GM12878 (cell line): ENCODE results near the gene ITGB5. TPM values are rescaled to one million over a fixed set of nuclear protein-coding genes. Genes with fewer than 3 reads are reported as not detected.
A peak's percentile ranks its signal among the peaks of the same experiment; 100 is the strongest.

Experiments
- ATAC-seq: fragments of 200-7000 bp; cut with Tn5 transposase; 3 replicates; pipeline ENCODE4 v1.9.1; 2020; ENCODE audit warnings: mild to moderate bottlenecking, moderate library complexity
- BruUV-seq: library from RNA; stranded (reverse); fragments of 400-500 nt; replicated peaks from 2 replicates; lab custom pipeline; 2021; lab: Mats Ljungman, UMichigan
- CTCF ChIA-PET: fragments of 300-600 bp; sonication (Branson Sonifier 250); formaldehyde crosslinking; extraction: SDS; loops from one replicate; lab custom pipeline; 2021; ENCODE audit warnings: inconsistent platforms; lab: Yijun Ruan, JAX
- POLR2A ChIA-PET: fragments of 350-600 bp; formaldehyde crosslinking; extraction: SDS; loops from one replicate; lab custom pipeline; 2021; ENCODE audit warnings: inconsistent platforms; lab: Charles Lee
- RAD21 ChIA-PET: fragments of 300-600 bp; sonication (Branson Sonifier 250); formaldehyde crosslinking; loops from one replicate; lab custom pipeline; 2023; ENCODE audit warnings: antibody characterized with exemption; ENCODE audit not compliant: unreplicated experiment; lab: Charles Lee
- SMC1A ChIA-PET: fragments of 300-600 bp; sonication (Branson Sonifier 250); formaldehyde crosslinking; loops from one replicate; lab custom pipeline; 2023; ENCODE audit not compliant: unreplicated experiment, uncharacterized antibody; lab: Charles Lee
- DNase-seq: peaks from one replicate; pipeline ENCODE4 v3.0.0-alpha.2; 2011; ENCODE audit warnings: low read depth, low spot score
- FAIRE-seq: peaks from 3 replicates; lab custom pipeline; 2011; peaks lifted over from hg19 to GRCh38; lab: Jason Lieb, UNC
- H2AFZ ChIP-seq: 2 replicates; pipeline ENCODE4 v1.6.0; 2011; ENCODE audit warnings: low read depth, low read length, control low read depth; ENCODE audit not compliant: control insufficient read depth
- H3K27ac ChIP-seq: 2 replicates; pipeline ENCODE4 v1.5.1; 2011; ENCODE audit warnings: control low read depth; ENCODE audit not compliant: control insufficient read depth, insufficient read depth
- H3K27me3 ChIP-seq, 2 experiments: replicated peaks in 1 of 2; 2 replicates each; pipeline versions ENCODE4 v1.6.0 to v1.6.1; 2011; ENCODE audit warnings: low read length in 1 of 2; ENCODE audit not compliant: control insufficient read depth in 2 of 2, insufficient read depth in 2 of 2
- H3K36me3 ChIP-seq, 2 experiments: 2 replicates each; pipeline ENCODE4 v1.5.1; 2011; ENCODE audit warnings: low read length in 1 of 2; ENCODE audit not compliant: control insufficient read depth in 2 of 2, insufficient read depth in 2 of 2
- H3K4me1 ChIP-seq: 2 replicates; pipeline ENCODE4 v1.6.1; 2011; ENCODE audit warnings: mild to moderate bottlenecking, low read length, moderate library complexity, mixed read lengths; ENCODE audit not compliant: control insufficient read depth, insufficient read depth
- H3K4me2 ChIP-seq: 2 replicates; pipeline ENCODE4 v1.6.0; 2011; ENCODE audit warnings: control low read depth; ENCODE audit not compliant: control insufficient read depth, insufficient read depth
- H3K4me3 ChIP-seq: fragments of 200-600 bp; sonication (generic); 2 replicates; pipeline ENCODE4 v1.5.1; 2016
- H3K79me2 ChIP-seq: 2 replicates; pipeline ENCODE4 v1.6.0; 2011; ENCODE audit warnings: low read length; ENCODE audit not compliant: control insufficient read depth, insufficient read depth
- H3K9ac ChIP-seq: 2 replicates; pipeline ENCODE4 v1.8.0; 2011; ENCODE audit warnings: low read length, control low read depth, mixed read lengths; ENCODE audit not compliant: control insufficient read depth, insufficient read depth
- H3K9me3 ChIP-seq: replicated peaks from 3 replicates; pipeline ENCODE4 v1.5.1; 2011; ENCODE audit warnings: mild to moderate bottlenecking, low read length; ENCODE audit not compliant: control insufficient read depth, insufficient read depth
- H4K20me1 ChIP-seq: 2 replicates; pipeline ENCODE4 v1.6.0; 2011; ENCODE audit not compliant: control insufficient read depth, insufficient read depth
- ASH2L ChIP-seq: fragments of 300-600, 200-600 bp; sonication (generic); IDR thresholded peaks from 2 replicates; pipeline ENCODE4 v1.6.1; 2017; ENCODE audit warnings: low read depth, mild to moderate bottlenecking, borderline replicate concordance
- CBFB ChIP-seq: IDR thresholded peaks from 2 replicates; pipeline ENCODE4 v1.6.1; 2016; ENCODE audit warnings: antibody characterized with exemption, low read depth
- CHD1 ChIP-seq: IDR thresholded peaks from 2 replicates; pipeline ENCODE4 v1.6.1; 2012; ENCODE audit warnings: low read depth, low read length, improper control_type of control experiment
- IKZF1 ChIP-seq: fragments of 450-650 bp; conservative IDR thresholded peaks from 2 replicates; pipeline ENCODE4 v1.6.1; 2017; ENCODE audit warnings: antibody characterized with exemption, mild to moderate bottlenecking
- IRF3 ChIP-seq: fragments of 450-650 bp; IDR thresholded peaks from 2 replicates; pipeline ENCODE4 v1.6.1; 2014; ENCODE audit warnings: mild to moderate bottlenecking
- MTA2 ChIP-seq: fragments of 450-650 bp; IDR thresholded peaks from 2 replicates; pipeline ENCODE4 v1.6.1; 2016; ENCODE audit warnings: low read depth, mild to moderate bottlenecking, moderate library complexity
- MYB ChIP-seq: fragments of 150-350 bp; IDR thresholded peaks from 2 replicates; pipeline ENCODE4 v1.6.1; 2014; ENCODE audit warnings: mild to moderate bottlenecking, low read depth, low read length, borderline replicate concordance
- NFXL1 ChIP-seq: fragments of 450-650 bp; IDR thresholded peaks from 2 replicates; pipeline ENCODE4 v1.6.1; 2017; ENCODE audit warnings: antibody characterized with exemption, mild to moderate bottlenecking, borderline replicate concordance
- PML ChIP-seq: IDR thresholded peaks from 2 replicates; pipeline ENCODE4 v1.6.1; 2012; ENCODE audit warnings: low read length, inconsistent platforms
- POLR2A ChIP-seq: IDR thresholded peaks from 2 replicates; pipeline ENCODE4 v1.6.1; 2011; ENCODE audit warnings: low read depth, mild to moderate bottlenecking, low read length
- SMAD5 ChIP-seq: IDR thresholded peaks from 2 replicates; pipeline ENCODE4 v1.6.1; 2016; ENCODE audit warnings: antibody characterized with exemption, low read depth
- ZNF384 ChIP-seq: IDR thresholded peaks from 2 replicates; pipeline ENCODE4 v1.6.1; 2012; ENCODE audit warnings: low read depth, mild to moderate bottlenecking, low read length, improper control_type of control experiment, borderline replicate concordance
- ZSCAN29 ChIP-seq: fragments of 450-650 bp; IDR thresholded peaks from 2 replicates; pipeline ENCODE4 v1.6.1; 2017; ENCODE audit warnings: mild to moderate bottlenecking, moderate library complexity
- WGBS: methylation state at CpG from one replicate; pipeline ENCODE4 v1.1.6; 2016; ENCODE audit warnings: low lambda C conversion rate; ENCODE audit not compliant: insufficient replicate concordance, insufficient coverage; ENCODE audit errors: missing lambda C conversion rate; 5-methylcytosine and 5-hydroxymethylcytosine counted together
- in situ Hi-C: fragments of 300-500 bp; cut with MboI; formaldehyde crosslinking; loops from 9 replicates; pipeline ENCODE4 v1.14.3; 2018; ENCODE audit warnings: mixed read lengths
- intact Hi-C: fragments of 100-400 bp; cut with micrococcal nuclease; formaldehyde crosslinking; loops from one replicate; pipeline ENCODE4 v1.14.2; 2022; ENCODE audit not compliant: unreplicated experiment
- polyA plus RNA-seq, 11 experiments: library from polyadenylated mRNA; depleted of rRNA in 4 of 11; unstranded in 6 of 11; stranded (reverse) in 5 of 11; fragments of >200 nt; fragmentation: Nextera tagmentation in 4 of 11; fragmentation: Illumina TruSeq in 1 of 11; extraction: Ambion mirVana in 4 of 11; extraction: Trizol in 1 of 11; gene quantifications; 1 replicate in 1 of 11; 2 replicates in 10 of 11; pipeline versions ENCODE4 v1.2.1 to v1.2.3, GENCODE V29; 2011 to 2016; ENCODE audit warnings: inconsistent platforms in 2 of 11, missing spikeins in 2 of 11, low read depth in 1 of 11
- total RNA-seq, 4 experiments: library from RNA; depleted of rRNA in 3 of 4; stranded (reverse); fragments of >200 nt in 3 of 4; fragmentation: Illumina TruSeq in 1 of 4; extraction: Trizol in 1 of 4; gene quantifications; 2 replicates each; pipeline versions ENCODE4 v1.2.1 to v1.2.3, GENCODE V29; 2013 to 2021
- TF ChIP-seq, protein P1 (sequence below): fragments of 450-650 bp; IDR thresholded peaks from 2 replicates; pipeline ENCODE4 v1.6.1; 2018; ENCODE audit warnings: mild to moderate bottlenecking, low read depth, moderate library complexity; ENCODE audit not compliant: partially characterized antibody

Gene ITGB5
- total and polyA plus RNA-seq, 10 of the 15 experiments (the other 5 are each of a cell fraction or from before 2014, with no cell fraction given) = 0.05 to 10.0 (median 0.83) TPM; not detected in 2

DNA sequence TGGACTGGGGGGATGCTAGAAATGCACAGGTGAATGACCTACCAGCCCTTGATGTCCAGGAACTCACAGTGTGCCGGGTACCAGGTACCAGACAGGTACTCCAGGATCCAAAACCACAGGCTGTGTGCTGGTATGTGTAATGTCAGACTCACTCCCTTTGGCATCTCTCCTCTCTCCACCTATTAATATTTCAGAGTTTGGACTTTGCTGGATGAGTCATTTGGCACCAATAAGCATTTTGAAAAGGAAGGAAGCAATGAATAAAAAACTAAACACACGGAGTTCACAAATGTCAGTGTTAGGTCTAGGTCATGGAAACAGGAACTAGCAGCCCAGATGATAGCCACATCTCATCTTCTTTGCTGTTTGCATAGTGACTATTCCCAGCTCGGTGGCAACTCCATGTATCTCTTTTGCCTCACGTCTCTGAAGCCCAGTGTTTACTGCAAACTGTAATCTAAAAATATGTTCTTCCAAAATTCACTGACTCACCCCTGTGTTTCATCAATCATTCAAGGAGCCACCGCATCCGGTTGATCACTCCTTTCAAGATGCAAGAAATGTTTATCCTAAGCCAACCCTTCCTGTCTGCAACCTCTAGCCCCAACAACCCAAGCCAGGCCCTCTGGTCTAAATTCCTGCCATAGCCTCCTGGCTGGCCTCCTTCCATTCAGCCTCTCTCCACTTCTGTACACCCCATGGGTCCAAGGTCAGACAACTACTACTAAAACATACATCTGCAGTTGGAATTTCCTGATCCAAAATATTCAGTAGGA lies 8.4 kb downstream of the ITGB5 start:
- no peak overlapping the region for H3K4me2 ChIP-seq
- H3K36me3 ChIP-seq = no peaks in the 10 kb centered on the region
- no peak overlapping the region for H3K27ac ChIP-seq
- no peaks in the 10 kb centered on the region for H3K4me1 ChIP-seq
- no peak for TF ChIP-seq ZSCAN29
- 0 out of 2 replicates have a peak, but pooled peaks have one; percentile 11 for TF ChIP-seq IKZF1
- H3K79me2 ChIP-seq = no peaks in the 10 kb centered on the region
- no peak overlapping the region for H3K9ac ChIP-seq
- ChIA-PET SMC1A (interaction anchor here (1.1 to 1.3 kb wide), 4 partner anchors 9 to 108 kb away, joined by 3 to 5 read pairs (median 4); no protein-coding TSS in a partner anchor), POLR2A (no interaction called here), CTCF (no interaction called here), RAD21 (interaction anchor here (1.1 kb wide), 1 partner anchor 118 kb away, joined by 3 read pairs; no protein-coding TSS in a partner anchor)
- intact Hi-C loops = no loop called here
- no peak for DNase-seq
- no peaks in the 10 kb centered on the region for H3K9me3 ChIP-seq
- H2AFZ ChIP-seq = peak overlapping the region; percentile 31; the same call in 1 of the 2 replicates
- BruUV-seq = no TSS peak
- H4K20me1 ChIP-seq = no peaks in the 10 kb centered on the region
- WGBS = 17% methylated on average over 6 of the region's 6 CpGs
- in situ Hi-C loops = no loop called here
- H3K27me3 ChIP-seq = no peaks in the 10 kb centered on the region; a peak in 1 of 4 replicates
- peak; percentile 27 for FAIRE-seq
- ATAC-seq = peak; percentile 59
- no peak overlapping the region for H3K4me3 ChIP-seq

DNA sequence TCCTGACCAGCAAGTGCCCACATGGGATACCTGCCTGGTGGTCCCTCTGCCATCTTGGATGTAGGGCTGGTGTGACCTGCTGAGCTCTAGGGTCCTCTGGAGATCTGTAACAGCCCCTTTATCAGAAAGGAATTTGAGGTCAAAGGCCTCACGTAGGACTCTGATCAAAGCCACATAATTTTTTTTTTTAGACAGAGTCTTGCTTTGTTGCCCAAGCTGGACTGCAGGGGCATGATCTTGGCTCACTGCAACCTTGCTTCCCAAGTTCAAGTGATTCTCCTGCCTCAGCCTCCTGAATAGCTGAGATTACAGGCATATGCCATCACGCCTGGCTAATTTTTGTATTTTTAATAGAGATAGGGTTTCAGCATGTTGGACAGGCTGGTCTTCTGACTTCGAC lies 9.5 kb downstream of the ITGB5 start:
- in situ Hi-C loops (no loop called here), intact Hi-C loops (no loop called here)
- Histone ChIP-seq H3K4me3 (no peak overlapping the region), H2AFZ (no peak overlapping the region), H4K20me1 (no peaks in the 10 kb centered on the region), H3K4me2 (no peak overlapping the region), H3K9me3 (no peaks in the 10 kb centered on the region), H3K27me3 (no peaks in the 10 kb centered on the region; a peak in 1 of 4 replicates), H3K36me3 (no peaks in the 10 kb centered on the region), H3K9ac (no peak overlapping the region), H3K79me2 (no peaks in the 10 kb centered on the region), H3K4me1 (no peaks in the 10 kb centered on the region), H3K27ac (no peak overlapping the region)
- ATAC-seq = no peak
- BruUV-seq = no TSS peak
- 74% methylated on average over 3 of the region's 3 CpGs for WGBS
- ChIA-PET POLR2A (no interaction called here), CTCF (interaction anchor here (0.7 to 0.8 kb wide), 2 partner anchors 59 to 114 kb away, joined by 4 read pairs; no protein-coding TSS in a partner anchor), SMC1A (no interaction called here), RAD21 (interaction anchor here (1.1 to 1.2 kb wide), 3 partner anchors 90 to 117 kb away, joined by 3 read pairs; no protein-coding TSS in a partner anchor)
- DNase-seq = no peak
- no peak for FAIRE-seq
- TF ChIP-seq NFXL1 (no peak), POLR2A (no peak), CHD1 (no peak), ZNF384 (no peak), SMAD5 (no peak), CBFB (no peak), PML (no peak), ASH2L (no peak), MYB (no peak), IRF3 (no peak), MTA2 (no peak)
- TF ChIP-seq, protein P1, sequence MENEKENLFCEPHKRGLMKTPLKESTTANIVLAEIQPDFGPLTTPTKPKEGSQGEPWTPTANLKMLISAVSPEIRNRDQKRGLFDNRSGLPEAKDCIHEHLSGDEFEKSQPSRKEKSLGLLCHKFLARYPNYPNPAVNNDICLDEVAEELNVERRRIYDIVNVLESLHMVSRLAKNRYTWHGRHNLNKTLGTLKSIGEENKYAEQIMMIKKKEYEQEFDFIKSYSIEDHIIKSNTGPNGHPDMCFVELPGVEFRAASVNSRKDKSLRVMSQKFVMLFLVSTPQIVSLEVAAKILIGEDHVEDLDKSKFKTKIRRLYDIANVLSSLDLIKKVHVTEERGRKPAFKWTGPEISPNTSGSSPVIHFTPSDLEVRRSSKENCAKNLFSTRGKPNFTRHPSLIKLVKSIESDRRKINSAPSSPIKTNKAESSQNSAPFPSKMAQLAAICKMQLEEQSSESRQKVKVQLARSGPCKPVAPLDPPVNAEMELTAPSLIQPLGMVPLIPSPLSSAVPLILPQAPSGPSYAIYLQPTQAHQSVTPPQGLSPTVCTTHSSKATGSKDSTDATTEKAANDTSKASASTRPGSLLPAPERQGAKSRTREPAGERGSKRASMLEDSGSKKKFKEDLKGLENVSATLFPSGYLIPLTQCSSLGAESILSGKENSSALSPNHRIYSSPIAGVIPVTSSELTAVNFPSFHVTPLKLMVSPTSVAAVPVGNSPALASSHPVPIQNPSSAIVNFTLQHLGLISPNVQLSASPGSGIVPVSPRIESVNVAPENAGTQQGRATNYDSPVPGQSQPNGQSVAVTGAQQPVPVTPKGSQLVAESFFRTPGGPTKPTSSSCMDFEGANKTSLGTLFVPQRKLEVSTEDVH = no peak
